PC-3 (cell line): ENCODE results near the gene FOXP1. TPM values are rescaled to one million over a fixed set of nuclear protein-coding genes. Genes with fewer than 3 reads are reported as not detected.

Source experiments
- ATAC-seq: fragments of 200-7000 bp; cut with Tn5 transposase; 2 replicates; pipeline ENCODE4 v1.9.1; 2020; ENCODE audit warnings: mild to moderate bottlenecking, moderate library complexity
- BruUV-seq: library from RNA; stranded (reverse); fragments of 400-500 nt; replicated peaks from 2 replicates; lab custom pipeline; 2021; lab: Mats Ljungman, UMichigan
- CTCF ChIA-PET: fragments of 300-600 bp; sonication (Branson Sonifier 250); formaldehyde crosslinking; loops from one replicate; lab custom pipeline; 2022; ENCODE audit warnings: antibody characterized with exemption; lab: Charles Lee
- POLR2A ChIA-PET: fragments of 300-600 bp; sonication (Branson Sonifier 250); formaldehyde crosslinking; loops from one replicate; lab custom pipeline; 2022; ENCODE audit warnings: antibody characterized with exemption; ENCODE audit not compliant: unreplicated experiment; lab: Charles Lee
- DNase-seq: peaks from one replicate; pipeline ENCODE4 v3.0.0-alpha.2; 2015
- H2AFZ ChIP-seq: fragments of 300-600 bp; sonication (generic); 2 replicates; pipeline ENCODE4 v1.6.0; 2016; ENCODE audit warnings: antibody characterized with exemption, low read length
- H3F3A ChIP-seq: fragments of 300-600 bp; sonication (generic); one replicate; pipeline ENCODE4 v1.6.0; 2017; ENCODE audit warnings: antibody characterized with exemption, low read length, control low read depth, mild to moderate bottlenecking; ENCODE audit not compliant: unreplicated experiment
- H3K27ac ChIP-seq: fragments of 300-600 bp; sonication (generic); 2 replicates; pipeline ENCODE4 v1.5.1; 2016; ENCODE audit warnings: mild to moderate bottlenecking, low read length
- H3K27me3 ChIP-seq: fragments of 300-600 bp; sonication (generic); 2 replicates; pipeline ENCODE4 v1.6.1; 2016; ENCODE audit warnings: low read length, mixed read lengths
- H3K36me3 ChIP-seq: fragments of 300-600 bp; sonication (generic); 2 replicates; pipeline ENCODE4 v1.6.1; 2016; ENCODE audit warnings: low read depth, mixed run types, low read length, mixed read lengths
- H3K4me1 ChIP-seq: fragments of 300-600 bp; sonication (generic); 2 replicates; pipeline ENCODE4 v1.5.1; 2016; ENCODE audit warnings: low read length; ENCODE audit not compliant: insufficient read depth
- H3K4me2 ChIP-seq: fragments of 300-600 bp; sonication (generic); 2 replicates; pipeline ENCODE4 v1.6.0; 2016; ENCODE audit warnings: low read length
- H3K4me3 ChIP-seq: fragments of 300-600 bp; sonication (generic); 2 replicates; pipeline ENCODE4 v1.5.1; 2016; ENCODE audit warnings: mild to moderate bottlenecking, low read length, mixed read lengths
- H3K79me2 ChIP-seq: fragments of 300-600 bp; sonication (generic); 2 replicates; pipeline ENCODE4 v1.6.1; 2017; ENCODE audit warnings: low read length, mixed read lengths
- H3K9ac ChIP-seq: fragments of 300-600 bp; sonication (generic); 2 replicates; pipeline ENCODE4 v1.6.0; 2016; ENCODE audit warnings: mild to moderate bottlenecking, low read length
- H3K9me2 ChIP-seq: fragments of 300-600 bp; sonication (generic); replicated peaks from 2 replicates; pipeline ENCODE4 v1.6.1; 2016; ENCODE audit warnings: mixed run types, low read length, mixed read lengths
- H3K9me3 ChIP-seq: fragments of 300-600 bp; sonication (generic); 2 replicates; pipeline ENCODE4 v1.6.1; 2016; ENCODE audit warnings: low read length, mixed read lengths
- H4K20me1 ChIP-seq: fragments of 300-600 bp; sonication (generic); 2 replicates; pipeline ENCODE4 v1.6.1; 2016; ENCODE audit warnings: low read length, mixed read lengths
- EZH2 ChIP-seq: fragments of 300-600 bp; sonication (generic); IDR thresholded peaks from one replicate; pipeline ENCODE4 v1.6.1; 2017; ENCODE audit warnings: antibody characterized with exemption, mild to moderate bottlenecking, low read length; ENCODE audit not compliant: unreplicated experiment
- EZH2phosphoT487 ChIP-seq: fragments of 300-600 bp; sonication (generic); IDR thresholded peaks from 2 replicates; pipeline ENCODE4 v1.6.1; 2018; ENCODE audit warnings: mild to moderate bottlenecking, antibody characterized with exemption, low read length, borderline replicate concordance
- intact Hi-C: fragments of 100-400 bp; cut with micrococcal nuclease; formaldehyde crosslinking; loops from 2 replicates; pipeline ENCODE4 v1.9.0; 2023
- total RNA-seq: library from RNA; depleted of rRNA; stranded (reverse); fragments of >200 nt; gene quantifications from 2 replicates; pipeline ENCODE4 v1.2.3, GENCODE V29; 2014
- TF ChIP-seq, protein P1 (sequence below): fragments of 300-600 bp; sonication (generic); conservative IDR thresholded peaks from 2 replicates; pipeline ENCODE4 v1.5.1; 2017; ENCODE audit warnings: antibody characterized with exemption, low read depth, mild to moderate bottlenecking, low read length

Gene FOXP1
- total RNA-seq, 1 experiment from 2014 or later = 35.3 TPM

GRCh38 chr3:71618538-71618937 is 35.0 kb upstream of the FOXP1 start:
- H3K36me3 ChIP-seq = no peaks in the 10 kb centered on the region
- H3K4me1 ChIP-seq = no peaks in the 10 kb centered on the region
- no peak overlapping the region for H3K4me3 ChIP-seq
- no peaks in the 10 kb centered on the region for H3F3A ChIP-seq
- ChIA-PET POLR2A (no interaction called here), CTCF (no interaction called here)
- no peak overlapping the region for H3K9ac ChIP-seq
- H3K4me2 ChIP-seq = no peak overlapping the region
- no peak overlapping the region for H2AFZ ChIP-seq
- intact Hi-C loops = no loop called here
- BruUV-seq = no TSS peak
- no peak overlapping the region for H3K27ac ChIP-seq
- H3K9me2 ChIP-seq = no peaks in the 10 kb centered on the region
- TF ChIP-seq EZH2 = no peak
- TF ChIP-seq, protein P1, sequence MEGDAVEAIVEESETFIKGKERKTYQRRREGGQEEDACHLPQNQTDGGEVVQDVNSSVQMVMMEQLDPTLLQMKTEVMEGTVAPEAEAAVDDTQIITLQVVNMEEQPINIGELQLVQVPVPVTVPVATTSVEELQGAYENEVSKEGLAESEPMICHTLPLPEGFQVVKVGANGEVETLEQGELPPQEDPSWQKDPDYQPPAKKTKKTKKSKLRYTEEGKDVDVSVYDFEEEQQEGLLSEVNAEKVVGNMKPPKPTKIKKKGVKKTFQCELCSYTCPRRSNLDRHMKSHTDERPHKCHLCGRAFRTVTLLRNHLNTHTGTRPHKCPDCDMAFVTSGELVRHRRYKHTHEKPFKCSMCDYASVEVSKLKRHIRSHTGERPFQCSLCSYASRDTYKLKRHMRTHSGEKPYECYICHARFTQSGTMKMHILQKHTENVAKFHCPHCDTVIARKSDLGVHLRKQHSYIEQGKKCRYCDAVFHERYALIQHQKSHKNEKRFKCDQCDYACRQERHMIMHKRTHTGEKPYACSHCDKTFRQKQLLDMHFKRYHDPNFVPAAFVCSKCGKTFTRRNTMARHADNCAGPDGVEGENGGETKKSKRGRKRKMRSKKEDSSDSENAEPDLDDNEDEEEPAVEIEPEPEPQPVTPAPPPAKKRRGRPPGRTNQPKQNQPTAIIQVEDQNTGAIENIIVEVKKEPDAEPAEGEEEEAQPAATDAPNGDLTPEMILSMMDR = no peak
- TF ChIP-seq EZH2phosphoT487 = no peak
- no peaks in the 10 kb centered on the region for H3K79me2 ChIP-seq
- no peaks in the 10 kb centered on the region for H3K27me3 ChIP-seq
- H3K9me3 ChIP-seq = no peaks in the 10 kb centered on the region
- H4K20me1 ChIP-seq = no peaks in the 10 kb centered on the region
- no peak for DNase-seq
- no peak for ATAC-seq

DNA sequence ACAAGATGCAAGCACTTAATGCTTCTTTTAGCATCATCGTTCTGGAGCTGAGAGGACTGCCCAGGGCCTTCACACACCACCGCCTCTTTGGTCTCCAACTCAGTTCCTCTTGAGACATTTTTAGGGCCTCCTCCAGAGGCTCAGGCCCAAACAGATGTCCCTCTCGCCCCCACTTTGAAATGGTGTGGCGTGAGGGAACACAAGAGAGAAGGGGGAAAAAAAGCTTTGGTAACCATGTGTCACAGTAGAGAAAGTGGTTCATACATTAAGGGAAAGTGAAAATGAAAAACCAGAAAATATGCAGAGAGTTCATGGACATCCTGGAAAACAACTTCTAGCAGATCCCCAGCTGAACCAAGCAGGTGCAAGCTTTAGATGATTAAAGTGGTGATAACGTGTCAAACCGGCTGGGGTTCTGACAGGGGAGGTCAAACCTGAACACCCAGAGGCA is 33.1 kb upstream of the FOXP1 start:
- ATAC-seq (no peak), DNase-seq (no peak)
- ChIA-PET POLR2A (interaction anchor here (0.6 kb wide), 1 partner anchor 156 kb away, joined by 3 read pairs; no protein-coding TSS in a partner anchor), CTCF (no interaction called here)
- no peaks in the 10 kb centered on the region for H3F3A ChIP-seq
- intact Hi-C loops = no loop called here
- no peaks in the 10 kb centered on the region for H3K79me2 ChIP-seq
- TF ChIP-seq, protein P1 = no peak
- no peak for TF ChIP-seq EZH2
- TF ChIP-seq EZH2phosphoT487 = no peak
- no peaks in the 10 kb centered on the region for H3K36me3 ChIP-seq
- no peaks in the 10 kb centered on the region for H3K27me3 ChIP-seq
- no peak overlapping the region for H3K27ac ChIP-seq
- no peak overlapping the region for H3K4me3 ChIP-seq
- H2AFZ ChIP-seq = no peak overlapping the region
- H3K9me3 ChIP-seq = no peaks in the 10 kb centered on the region
- H3K9ac ChIP-seq = no peak overlapping the region
- H4K20me1 ChIP-seq = no peaks in the 10 kb centered on the region
- no peak overlapping the region for H3K4me2 ChIP-seq
- H3K9me2 ChIP-seq = no peaks in the 10 kb centered on the region
- H3K4me1 ChIP-seq = no peaks in the 10 kb centered on the region
- no TSS peak for BruUV-seq

GRCh38 chr3:71614869-71615268 is 31.3 kb upstream of the FOXP1 start:
- Histone ChIP-seq H3K9me3 (no peaks in the 10 kb centered on the region), H3K4me1 (no peaks in the 10 kb centered on the region), H3K9me2 (no peaks in the 10 kb centered on the region), H3K9ac (no peak overlapping the region), H4K20me1 (no peaks in the 10 kb centered on the region), H2AFZ (no peak overlapping the region), H3K79me2 (no peaks in the 10 kb centered on the region), H3K4me3 (no peak overlapping the region), H3K4me2 (no peak overlapping the region), H3K27ac (no peak overlapping the region), H3F3A (no peaks in the 10 kb centered on the region), H3K36me3 (no peaks in the 10 kb centered on the region), H3K27me3 (no peaks in the 10 kb centered on the region)
- BruUV-seq = no TSS peak
- no peak for TF ChIP-seq EZH2
- no peak for TF ChIP-seq EZH2phosphoT487
- TF ChIP-seq, protein P1 = no peak
- CTCF ChIA-PET = no interaction called here
- ATAC-seq (no peak), DNase-seq (no peak)
- POLR2A ChIA-PET = no interaction called here
- intact Hi-C loops = no loop called here
